Activated CD4-positive, alpha-beta T cell treated with anti-CD3 and anti-CD28 coated beads for 4 hours (primary cell): Measurements from ENCODE around the gene DUSP9.

Source experiments
- DNase-seq, 2 donors: peaks; one replicate each; pipeline ENCODE4 v3.0.0-alpha.2; 2020

The DUSP9 gene

GRCh38 chrX:153649178-153649914 is 2.3 kb downstream of the DUSP9 start:
- peak in 1 of 2 donors; percentile 33 for DNase-seq

DNA sequence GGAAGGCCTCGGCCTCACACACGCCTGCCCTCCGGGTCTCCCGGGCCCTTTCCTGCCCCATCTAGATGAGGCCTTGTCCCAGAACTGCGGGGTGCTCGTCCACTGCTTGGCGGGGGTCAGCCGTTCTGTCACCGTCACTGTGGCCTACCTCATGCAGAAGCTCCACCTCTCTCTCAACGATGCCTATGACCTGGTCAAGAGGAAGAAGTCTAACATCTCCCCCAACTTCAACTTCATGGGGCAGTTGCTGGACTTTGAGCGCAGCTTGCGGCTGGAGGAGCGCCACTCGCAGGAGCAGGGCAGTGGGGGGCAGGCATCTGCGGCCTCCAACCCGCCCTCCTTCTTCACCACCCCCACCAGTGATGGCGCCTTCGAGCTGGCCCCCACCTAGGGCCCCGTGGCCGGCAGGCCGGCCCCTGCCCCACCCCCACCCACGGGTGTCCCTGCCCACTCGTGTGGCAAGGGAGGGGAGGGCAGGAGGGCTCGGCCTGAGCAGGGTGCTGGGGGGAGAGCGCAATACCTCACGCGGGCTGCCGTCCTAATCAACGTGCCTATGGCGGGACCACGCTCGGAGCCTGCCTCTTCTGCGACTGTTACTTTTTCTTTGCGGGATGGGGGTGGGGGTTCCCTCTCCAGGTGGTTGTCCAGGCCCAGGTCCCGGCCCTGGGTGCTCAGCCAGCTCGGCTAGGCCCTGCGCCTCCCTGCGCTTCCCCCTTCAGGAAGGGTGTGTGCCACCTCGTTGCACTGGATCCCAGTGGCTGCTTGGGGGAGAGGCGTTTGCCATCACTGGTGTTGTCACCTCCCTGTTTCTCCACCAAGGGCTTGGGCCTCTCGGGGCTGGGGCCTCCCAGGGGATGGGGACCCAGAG is 3.1 kb downstream of the DUSP9 start:
- no peak for DNase-seq

DNA sequence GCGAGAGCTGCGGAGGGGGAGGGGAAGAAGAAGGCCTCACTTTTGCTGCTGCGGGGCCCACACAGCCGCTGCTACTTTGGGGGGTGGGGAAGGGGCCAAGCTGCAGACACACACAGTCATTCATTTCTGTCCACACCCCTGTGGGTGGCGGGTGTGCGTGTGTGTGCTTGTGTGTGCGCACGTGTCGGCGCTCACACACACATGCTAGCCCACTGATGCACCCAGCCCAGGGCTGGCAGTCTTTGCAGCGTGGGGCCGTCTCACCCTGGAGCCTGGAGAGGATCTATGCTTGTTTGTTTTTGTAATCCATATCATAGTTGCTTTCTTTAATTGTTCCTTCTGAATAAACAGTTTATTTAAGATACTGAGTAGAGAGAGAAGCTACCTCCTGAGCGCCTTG is 4.0 kb downstream of the DUSP9 start:
- DNase-seq = no peak

DNA sequence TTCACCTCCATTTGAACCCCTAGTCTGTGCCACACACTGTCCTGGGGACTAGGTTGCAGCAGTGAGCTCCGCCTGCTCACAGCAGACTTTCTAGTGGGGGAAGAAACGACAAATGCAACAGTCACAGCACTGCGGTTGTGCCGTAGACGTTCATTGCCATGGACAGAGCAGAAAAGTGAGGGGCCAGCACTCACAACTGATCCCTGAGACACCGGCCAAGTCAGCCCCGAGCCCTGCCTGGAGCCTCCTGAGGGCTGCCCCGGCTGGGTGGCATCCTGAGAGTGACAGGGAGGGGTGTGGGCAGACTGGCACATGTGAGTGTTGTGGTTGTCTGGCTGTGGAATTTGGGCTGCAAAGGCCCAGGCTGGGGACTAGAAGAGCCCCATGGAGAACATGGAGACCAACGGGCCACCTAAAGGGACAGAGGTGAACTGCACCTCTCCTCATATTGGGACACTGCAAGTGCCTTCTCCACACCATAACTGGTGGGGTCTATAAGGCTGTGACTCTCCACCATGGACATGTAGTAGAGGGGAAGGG is 4.6 kb downstream of the DUSP9 start:
- DNase-seq = no peak

DNA sequence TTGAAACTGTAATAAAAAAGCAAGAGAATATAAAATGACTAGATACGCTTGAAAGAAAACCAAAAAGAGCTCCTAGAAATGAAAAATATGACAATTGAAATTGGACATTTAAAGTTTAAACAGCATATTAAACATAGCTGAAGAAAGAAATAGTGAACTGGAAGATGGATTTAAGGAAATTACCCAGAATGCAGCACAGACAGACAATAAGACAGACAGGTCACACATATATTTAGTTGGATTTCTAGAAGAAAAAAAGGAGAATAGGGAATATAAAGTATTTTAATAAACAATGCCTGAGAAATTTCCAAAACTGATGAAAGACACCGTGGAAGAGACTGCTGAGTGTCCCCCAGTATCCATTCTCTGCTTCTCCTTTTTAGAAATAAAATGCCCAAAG is 6.6 kb downstream of the DUSP9 start:
- DNase-seq = no peak

DNA sequence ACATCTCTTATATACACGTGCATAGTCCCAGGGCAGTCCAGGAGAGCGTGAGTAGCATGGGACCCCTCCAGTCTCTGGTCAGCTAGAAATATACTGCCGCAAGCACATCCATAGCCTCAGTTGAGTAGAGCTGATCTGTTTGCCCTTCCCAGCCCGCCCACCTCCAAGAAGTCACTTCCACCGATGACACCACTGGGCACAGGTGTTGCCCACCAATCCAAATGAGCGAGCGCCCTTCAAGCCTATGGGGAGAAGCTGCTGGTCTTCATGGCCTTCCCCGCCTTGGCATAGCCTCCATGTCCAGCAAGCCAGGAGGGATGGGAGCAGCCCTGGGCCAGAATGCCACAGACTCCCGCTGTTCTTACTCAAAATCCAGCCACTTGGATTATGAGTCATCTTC is 10.2 kb downstream of the DUSP9 start:
- DNase-seq = no peak

DNA sequence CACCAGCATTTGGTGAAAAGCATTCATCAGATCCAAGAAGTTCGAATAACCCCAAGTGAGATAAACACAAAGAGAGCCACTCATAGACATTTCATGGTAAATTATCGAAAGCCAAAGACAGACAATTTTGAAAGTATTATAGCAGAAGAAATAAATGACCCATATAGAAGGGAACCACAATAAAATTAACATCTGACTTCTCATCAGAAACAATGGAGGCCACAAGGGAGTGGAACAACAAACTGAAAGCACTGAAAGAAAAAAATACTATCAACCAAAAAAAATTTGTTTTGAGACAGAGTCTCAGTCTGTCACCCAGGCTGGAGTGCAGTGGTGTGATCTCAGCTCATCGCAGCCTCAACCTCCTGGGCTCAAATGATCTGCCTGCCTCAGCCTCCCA is 12.3 kb downstream of the DUSP9 start:
- DNase-seq = no peak

DNA sequence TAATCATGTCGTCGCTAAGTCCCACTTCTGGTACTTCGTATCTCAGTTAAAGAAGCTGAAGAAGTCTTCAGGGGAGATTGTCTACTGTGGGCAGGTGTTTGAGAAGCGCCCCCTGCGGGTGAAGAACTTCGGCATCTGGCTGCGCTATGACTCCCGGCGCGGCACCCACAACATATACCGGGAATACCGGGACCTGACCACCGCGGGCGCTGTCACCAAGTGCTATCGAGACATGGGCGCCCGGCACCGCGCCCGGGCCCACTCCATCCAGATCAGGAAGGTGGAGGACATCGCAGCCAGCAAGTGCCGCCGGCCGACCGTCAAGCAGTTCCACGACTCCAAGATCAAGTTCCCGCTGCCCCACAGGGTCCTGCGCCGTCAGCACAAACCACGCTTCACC is 15.3 kb downstream of the DUSP9 start:
- peak; percentile 56 to 62 for DNase-seq

- DNase-seq = no peak
These were observed 18.8 kb downstream of the DUSP9 start for GRCh38 chrX:153665726-153666306.

DNA sequence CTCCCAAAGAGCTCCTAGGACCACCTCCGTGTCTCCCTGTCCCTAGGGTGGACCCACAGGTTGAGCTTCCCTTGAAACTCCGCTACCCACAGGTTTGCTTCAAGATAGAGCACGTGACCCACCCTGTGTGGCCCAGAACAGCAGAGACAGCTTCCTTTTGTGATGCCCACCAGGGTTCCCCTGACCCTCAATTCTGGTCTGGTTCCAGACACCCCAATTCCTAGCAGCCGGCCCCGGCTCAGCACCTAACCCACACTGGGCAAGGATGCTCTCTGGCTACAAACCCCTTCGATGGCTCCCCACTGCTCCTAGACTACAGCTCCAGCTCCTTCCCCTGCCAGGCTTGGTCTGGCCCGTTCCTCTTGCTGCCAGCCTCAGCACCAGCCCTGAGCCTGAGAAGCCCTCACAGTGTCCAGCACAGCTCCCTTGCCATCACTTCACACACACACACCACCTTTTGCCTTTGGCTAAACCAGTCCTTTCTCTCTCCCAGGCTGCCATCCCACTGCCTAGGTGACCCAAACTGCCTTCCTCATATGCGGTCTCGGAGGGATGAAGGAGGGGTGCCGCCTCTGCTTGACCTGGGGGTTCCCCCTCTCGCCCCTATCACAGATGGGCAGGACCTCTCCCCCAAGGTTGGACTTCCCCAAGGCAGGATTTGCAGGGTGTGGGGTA is 20.4 kb downstream of the DUSP9 start:
- DNase-seq = no peak

DNA sequence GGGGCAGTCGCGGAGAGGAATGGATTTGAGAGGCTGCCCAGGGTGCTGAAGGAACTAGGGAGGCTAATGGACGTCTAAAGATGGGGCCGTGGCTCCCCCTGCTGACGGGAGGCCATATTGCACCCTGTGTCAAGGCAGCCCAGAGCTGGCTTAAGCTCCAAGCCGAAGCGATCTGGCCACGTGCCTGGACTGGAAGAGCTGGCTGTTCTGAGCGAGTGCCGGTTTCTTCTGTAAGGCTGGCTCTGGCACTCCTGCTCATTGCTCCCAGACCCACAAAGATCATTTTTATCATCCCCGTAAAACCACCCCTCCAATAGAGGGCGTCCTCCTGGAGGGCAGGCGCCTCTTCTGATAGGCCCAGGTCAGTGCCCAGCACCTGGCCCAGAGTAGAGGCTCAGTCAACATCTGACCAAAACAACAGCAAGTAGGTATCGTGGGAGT is 21.0 kb downstream of the DUSP9 start:
- DNase-seq = peak; percentile 58 to 77

DNA sequence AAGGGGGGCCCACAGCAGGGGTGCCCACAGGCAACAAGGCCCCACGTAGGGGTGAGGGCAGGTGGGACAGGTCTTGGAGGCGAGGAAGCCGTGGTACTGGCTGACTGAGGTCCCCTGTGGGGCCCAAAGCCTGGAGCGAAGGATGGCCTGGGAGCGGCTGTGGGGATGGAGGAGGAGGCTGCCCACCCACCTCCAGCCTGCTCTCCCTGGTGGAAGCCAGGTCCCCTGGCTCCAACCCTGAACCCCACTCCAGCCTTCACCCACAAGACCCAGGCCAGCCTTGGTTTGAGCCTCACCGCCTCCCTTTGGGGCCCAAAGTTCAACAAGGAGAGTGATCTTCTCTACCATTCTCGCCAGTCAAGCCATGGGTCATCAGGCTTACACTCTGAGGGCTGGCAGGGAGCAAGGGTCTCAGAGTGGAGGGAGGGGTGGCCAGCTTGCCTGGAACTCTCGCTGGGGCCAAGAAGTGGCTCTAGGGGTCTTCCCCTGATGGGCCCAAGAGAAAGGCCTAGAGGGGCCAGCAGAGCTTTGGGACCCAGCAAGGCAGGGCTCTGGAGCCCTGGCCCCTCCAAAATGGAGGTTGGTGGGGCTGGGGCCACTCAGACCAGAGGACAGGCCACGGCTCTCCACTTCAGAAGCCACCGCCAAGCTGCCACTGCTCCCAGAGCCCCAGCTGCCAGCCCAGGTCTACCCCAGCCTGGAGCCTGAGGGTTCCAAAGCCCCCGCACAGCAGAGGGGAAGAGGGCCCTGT is 21.6 kb downstream of the DUSP9 start:
- no peak for DNase-seq

- DNase-seq = peak; percentile 40 to 45
These were observed 22.3 kb downstream of the DUSP9 start for GRCh38 chrX:153669174-153669890.

- DNase-seq = no peak
These were observed 23.1 kb downstream of the DUSP9 start for GRCh38 chrX:153669901-153670731.

- DNase-seq = no peak
These were observed 24.0 kb downstream of the DUSP9 start for GRCh38 chrX:153670748-153671588.

- DNase-seq = no peak
These were observed 24.9 kb downstream of the DUSP9 start for GRCh38 chrX:153671589-153672530.

DNA sequence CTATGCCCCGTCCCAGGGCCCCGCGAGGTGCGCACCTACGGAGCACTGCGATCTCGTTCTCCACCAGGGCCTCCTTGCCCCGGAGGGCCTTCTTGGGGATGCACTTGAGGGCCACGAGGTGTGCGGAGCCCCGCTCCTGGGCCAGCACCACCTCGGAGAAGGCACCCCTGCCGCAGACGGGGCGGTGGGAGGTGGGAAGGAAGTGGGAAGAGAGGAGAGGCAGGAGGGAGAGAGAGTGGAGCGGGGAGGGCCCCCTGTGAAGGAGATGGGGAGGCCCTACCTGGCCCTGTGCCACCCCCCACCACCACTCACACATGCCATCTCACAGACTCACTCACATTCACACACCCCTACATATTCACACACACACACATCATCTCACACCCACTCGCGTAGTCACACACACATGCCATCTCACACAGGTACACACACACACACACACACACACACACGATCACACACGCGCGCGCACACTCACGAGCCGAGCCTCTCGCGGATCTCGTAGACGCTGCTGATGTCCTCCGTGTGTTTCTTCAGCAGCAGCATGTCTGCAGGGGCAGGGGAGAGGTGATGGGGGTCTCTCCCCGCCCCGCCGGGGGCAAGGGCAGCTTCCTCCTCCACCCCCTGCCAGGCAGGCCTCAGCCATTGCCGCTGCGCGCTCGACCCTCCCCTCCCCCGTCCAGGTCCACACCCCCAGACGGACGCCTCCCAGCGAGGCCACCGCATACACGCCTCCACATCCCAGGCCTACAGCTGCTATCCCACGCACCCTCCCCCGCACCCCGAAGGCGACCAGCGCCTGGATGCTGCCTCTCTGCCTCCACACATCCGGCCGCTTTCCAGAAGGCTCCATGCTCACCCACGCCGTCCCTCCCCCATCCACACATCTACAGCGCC is 25.8 kb downstream of the DUSP9 start:
- peak in 1 of 2 donors; percentile 31 for DNase-seq
